ENCODE results near the gene HSPA5. TPM values are rescaled to one million over a fixed set of nuclear protein-coding genes. Genes with fewer than 3 reads are reported as not detected.
A peak's percentile ranks its signal among the peaks of the same experiment; 100 is the strongest.
"Not testable (repeated sequence)": the region's sequence is repeated elsewhere in the genome, so short reads cannot be mapped to it uniquely, and the experiment has no call there.

Gene HSPA5
- polyA plus RNA-seq (ENCODE audit: insufficient read length) = 135 TPM

DNA sequence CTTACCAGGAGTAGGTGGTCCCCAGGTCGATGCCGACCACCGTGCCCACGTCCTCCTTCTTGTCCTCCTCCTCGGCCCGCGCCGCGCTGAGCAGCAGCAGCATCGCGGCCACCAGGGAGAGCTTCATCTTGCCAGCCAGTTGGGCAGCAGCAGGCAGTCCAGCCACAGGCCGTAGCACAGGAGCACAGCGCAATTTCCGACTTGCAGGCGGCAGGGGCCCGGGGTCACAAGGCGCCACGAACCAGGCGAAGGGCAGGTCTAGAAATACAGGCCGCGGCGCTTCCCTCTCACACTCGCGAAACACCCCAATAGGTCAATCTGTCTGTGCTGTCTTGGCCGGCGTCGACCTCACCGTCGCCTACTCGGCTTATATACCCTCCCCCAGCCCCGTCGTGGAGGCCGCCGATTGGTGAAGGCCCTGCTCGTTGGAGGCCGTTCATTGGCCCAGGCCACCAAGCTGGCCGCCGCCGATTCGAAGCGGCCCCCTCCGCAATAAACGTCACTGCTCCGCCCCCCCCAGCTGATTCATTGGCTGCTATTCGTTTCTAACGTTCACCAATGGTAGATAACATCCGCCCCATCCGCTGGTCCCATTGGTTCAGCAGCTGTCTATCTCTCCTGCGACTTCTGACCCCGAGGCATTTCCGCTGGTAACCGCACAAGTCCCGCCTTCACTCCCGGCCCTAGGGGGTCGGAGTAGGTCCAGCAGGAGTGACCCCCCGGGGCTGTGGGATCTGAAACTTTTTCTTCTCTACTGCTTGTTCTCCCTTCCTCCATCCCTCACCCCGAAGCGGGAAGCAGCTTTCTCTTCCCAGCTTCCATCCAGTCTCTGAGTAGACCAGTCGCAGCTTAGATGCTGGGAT lies at the start of gene HSPA5:
Gene HSPA5, minus strand, starts transcription at position 344 of the 863 bp plus-strand sequence. Its CDS starts 217 bp downstream, at position 127.
- DNase-seq = peak; percentile 99

DNA sequence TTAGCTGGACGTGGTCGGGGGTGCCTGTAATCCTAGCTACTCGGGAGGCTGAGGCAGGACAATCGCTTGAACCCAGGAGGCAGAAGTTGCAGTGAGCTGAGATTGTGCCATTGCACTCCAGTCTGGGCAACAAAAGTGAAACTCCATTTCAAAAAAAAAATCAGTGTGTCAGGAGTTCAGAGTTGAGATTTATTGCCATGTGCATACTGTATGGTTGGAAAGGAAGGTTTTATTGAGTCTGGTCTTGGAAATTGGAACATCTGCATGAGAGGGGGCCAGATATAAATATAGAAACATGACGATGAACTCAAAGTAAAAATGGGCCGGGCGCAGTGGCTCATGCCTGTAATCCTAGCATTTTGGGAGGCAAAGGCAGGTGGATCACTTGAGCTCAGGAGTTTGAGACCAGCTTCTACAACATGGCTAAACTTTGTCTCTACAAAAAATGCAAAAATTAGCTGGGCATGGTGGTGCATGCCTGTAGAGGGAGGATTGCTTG lies 45.8 kb upstream of the HSPA5 start:
- DNase-seq = peak; percentile 6

DNA sequence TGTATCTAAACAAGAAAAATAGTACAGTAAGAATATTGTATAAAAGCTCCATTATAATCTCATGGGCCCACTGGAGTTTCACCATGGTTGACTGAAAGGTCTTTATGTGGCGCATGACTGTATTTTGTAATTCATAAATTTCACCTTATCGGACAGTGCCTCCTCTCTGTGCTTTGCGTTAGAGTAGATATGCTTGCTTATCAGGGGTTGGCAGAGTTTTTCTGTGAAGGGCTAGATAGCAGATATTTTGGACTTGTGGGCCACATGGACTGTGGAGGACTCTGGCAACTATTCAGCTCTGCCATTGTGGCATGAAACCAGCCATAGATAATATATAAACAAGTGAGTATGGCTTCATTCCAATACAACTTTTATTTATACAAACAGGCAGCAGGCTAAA lies 43.7 kb upstream of the HSPA5 start:
- DNase-seq = no peak

DNA sequence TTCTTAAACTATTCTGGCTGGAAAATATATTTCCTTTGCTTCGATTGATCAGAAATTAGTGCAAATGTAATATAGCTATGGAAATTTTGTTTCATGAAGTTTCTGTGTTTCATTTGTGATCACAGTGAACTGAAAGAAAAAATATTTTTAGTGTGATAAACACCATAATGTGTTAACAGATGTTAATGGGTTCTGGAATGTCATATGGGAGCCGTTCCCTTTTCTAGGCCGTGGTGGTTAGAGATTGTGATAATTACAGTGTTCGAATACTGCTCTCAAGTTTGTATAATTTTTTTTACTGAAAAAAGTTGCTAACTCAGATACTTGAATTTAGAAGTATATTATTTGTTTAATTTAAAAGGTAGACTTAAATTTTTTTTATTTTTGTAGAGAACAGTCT lies 39.8 kb upstream of the HSPA5 start:
- DNase-seq = no peak

DNA sequence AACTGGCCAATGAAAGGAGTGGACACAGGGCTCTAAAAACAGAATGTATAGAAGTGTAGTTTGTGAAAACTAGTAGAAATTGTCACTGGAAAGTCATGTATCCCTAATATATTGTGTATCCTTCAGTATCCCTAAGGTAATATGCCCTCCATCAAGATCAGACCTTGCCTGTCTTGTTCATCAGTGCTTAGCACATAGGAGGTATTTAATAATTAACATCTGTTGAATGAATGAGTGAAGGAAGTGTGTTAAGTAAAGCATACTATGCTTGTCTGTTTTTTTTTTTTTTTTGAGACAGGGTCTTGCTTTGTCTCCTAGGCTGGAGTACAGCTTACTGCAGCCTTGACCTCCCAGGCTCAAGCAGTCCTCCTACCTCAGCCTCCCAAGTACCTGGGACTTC lies 36.3 kb upstream of the HSPA5 start:
- DNase-seq = no peak

DNA sequence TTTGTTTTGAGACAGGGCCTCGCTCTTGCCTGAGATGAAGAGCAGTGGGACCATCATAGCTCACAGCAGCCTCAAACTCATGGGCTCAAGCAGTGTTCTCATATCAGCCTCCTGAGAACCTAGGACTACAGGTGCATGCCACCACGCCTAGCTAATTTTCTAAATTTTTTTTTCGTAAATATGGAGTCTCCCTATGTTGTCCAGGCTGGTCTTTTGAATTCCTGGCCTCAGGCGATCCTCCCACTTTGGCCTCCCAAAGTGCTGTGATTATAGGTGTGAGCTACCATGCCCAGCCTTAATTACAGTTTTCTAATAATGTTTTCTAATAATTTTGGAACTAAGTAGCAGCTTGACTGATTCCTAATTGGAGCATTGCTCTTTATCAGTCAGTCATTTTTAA lies 35.6 kb upstream of the HSPA5 start:
- no peak for DNase-seq

DNA sequence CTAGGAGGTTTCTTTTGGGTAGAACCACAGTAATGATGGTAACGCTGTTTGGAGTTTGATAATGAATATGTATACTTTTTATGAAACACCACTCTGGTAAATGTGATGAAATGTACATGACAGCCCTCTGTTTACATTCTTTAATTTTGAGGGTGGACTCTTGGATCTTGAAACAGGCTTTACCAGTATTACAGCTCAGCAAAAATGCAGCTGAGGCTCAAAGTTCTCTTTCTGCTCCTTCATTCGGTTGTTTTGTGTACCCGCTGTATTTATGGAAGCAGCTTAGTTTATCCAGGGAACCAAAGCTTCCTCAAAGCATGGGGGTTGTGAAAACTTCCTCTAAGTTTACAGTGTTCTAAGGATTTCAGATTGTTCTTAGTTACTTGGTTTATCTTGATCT lies 31.6 kb upstream of the HSPA5 start:
- DNase-seq = no peak

DNA sequence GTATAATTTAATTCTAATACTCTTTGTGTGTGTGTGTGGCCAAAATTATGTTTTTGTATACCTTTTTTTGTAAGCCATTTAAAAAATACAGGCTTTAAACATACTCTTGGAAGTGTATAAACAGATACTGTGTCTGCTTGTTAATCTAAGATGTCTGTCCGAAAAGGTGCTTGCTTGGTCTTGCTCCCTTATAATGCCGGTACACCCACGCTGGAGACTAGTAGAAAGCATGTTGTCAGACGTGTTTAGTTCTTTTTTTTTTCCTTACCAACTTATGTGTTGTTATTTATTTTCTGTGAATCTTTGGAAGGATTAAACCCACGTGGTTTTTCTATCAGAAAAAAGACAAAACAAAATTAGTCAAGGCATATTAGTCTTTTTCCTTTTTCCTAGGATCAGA lies 29.9 kb upstream of the HSPA5 start:
- no peak for DNase-seq

DNA sequence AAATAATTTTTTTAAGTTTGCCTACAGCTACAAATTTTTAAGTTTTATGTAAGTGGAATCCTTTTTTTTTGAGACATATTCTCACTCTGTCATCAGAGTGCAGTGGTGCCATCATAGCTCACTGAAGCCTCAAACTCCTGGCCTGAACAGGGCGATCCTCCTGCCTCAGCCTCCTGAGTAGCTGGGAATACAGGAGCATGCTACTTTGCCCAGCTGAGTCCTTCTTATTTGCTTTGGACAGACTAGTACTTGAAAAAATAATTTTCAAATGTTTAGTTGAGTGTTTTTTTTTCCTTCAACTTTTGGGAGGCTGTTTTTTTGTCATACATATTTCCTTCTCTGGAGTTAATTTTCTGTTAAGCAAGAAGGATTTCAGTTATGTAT lies 27.9 kb upstream of the HSPA5 start:
- DNase-seq = no peak

DNA sequence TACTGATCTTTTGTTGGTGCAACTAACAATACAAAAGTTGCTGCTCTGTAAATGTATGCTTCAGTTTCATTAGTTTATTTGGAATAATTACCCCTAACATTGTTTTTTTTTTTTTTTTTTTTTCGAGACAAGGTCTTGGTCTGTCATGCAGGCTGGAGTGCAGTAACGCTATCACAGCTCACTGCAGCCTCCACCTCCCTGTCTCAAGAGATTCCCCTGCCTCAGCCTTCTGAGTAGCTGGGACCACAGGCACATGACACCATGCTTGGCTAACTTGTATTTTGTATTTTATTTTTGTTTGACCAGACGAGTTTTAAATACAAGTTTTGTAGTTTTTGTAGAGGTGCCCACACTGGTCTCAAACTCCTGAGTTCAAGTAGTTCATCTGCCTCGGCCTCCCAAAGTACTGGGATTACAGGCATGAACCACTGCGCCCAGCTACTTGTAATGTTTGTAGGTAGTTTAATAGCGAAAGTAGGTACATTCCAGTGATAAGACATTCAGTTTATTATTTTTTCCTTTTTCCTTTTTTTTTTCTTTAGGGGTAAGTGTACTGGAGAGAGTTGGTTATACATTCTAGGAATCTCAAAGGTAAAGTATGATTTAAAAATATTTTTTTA lies 27.4 kb upstream of the HSPA5 start:
- DNase-seq = no peak

DNA sequence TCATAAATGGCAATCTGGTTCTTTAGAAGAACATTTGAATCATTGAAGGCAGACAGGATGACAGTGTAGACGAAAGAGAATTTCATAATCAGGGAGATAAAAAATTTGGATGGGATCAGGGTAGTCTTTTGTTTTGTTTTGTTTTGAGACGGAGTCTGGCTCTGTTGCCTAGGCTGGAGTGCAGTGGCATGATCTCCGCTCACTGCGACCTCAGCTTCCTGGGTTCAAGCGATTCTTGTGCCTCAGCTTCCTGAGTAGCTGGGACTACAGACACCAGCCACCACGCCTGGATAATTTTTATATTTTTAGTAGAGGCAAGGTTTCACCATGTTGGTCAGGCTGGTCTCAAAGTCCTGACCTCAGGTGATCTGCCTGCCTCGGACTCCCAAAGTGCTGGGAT lies 22.9 kb upstream of the HSPA5 start:
- not testable (repeated sequence) for DNase-seq

DNA sequence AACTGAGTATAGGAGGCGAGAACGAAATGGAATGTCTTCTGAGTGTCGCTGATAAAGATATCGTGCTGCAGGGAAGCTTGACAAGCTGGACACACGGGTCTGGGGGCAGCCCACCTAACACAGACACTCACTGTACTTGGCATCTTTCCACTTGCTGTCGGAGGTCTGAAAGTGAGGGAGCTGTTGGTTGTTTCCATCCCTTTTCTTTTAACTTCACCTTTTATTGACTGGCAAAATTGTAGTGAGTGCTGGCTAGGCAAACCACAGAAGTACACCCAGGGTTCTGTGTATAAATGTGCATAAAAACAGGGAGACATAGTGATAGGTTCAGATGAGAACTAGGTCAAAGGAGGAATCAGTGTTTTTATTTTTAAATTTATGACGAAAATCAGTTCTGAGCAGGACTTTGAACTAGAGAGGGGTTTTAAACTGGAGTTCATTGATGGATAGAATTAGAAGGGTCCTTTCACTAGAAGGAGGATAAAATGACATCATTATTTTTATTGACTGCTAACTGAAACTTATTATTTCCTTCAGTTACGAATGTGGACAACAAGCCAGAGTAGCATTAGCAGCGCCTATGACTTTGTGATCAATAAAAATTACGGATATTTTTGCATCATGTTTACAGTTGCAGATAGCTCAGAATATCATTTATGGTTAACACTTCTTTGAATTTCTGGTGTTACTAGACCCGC lies 21.3 kb upstream of the HSPA5 start:
- no peak for DNase-seq

DNA sequence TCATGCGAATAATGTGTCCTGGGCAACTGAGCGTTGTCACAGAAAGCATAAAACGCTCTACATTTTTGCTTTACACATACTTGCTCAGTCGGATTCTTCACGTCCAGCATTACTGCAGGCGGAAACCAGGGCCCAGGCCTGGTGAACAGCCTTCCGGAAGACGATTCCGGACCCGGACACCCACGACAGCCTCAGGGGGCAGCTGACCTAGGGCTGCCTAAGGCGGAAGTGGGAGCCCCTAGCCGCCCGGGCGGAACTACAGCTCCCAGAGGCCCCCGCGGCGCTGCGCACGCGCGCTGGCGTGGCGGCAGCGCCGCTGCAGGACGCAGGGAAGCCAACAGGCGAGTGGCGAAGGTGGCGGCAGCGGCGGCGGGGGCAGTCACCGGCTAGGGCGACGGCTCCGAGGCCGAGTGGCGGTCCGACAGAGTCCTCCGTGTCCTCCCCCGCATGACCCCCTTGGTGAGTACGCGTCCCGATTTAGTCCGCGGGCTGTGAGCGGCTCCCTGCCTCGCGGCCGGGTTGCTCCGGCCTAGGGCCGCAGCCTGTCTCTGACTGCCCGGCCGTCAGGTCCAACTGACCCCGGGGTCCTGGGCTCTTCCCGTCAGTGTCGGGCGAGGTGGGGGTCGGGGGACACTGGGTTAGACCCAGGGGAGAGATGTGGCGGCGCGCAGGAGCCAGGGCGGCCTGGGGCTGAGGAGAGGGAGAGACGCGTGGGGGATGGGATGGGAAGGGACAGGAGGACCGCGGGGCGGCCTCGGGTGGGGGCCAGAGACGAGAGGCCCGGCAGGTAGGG lies 20.6 kb upstream of the HSPA5 start, which contains the start of gene GAPVD1:
Gene GAPVD1, plus strand, starts transcription at position 326 of the 793 bp plus-strand sequence. CDS start 37,096 bp downstream, outside the sequence.
- DNase-seq = peak; percentile 95

DNA sequence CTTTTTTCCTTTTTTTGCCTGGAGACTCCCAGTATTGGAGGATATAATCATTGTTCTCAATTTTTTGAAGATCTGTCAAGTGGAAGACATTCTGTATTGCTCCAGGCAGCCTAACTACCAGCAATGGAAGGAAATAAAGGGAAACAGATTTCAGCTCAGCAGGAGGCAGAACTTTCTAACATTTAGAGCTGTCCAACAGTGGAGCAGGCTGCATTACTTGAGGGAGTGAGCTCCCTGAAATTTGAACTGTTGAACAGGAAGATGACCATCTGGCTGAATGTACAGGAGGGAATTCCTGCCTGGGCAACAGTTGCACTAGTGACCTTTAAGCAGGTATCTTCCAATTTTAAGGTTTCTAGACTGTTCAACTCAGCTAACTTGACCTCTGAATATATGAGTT lies 19.4 kb upstream of the HSPA5 start:
- DNase-seq = no peak

DNA sequence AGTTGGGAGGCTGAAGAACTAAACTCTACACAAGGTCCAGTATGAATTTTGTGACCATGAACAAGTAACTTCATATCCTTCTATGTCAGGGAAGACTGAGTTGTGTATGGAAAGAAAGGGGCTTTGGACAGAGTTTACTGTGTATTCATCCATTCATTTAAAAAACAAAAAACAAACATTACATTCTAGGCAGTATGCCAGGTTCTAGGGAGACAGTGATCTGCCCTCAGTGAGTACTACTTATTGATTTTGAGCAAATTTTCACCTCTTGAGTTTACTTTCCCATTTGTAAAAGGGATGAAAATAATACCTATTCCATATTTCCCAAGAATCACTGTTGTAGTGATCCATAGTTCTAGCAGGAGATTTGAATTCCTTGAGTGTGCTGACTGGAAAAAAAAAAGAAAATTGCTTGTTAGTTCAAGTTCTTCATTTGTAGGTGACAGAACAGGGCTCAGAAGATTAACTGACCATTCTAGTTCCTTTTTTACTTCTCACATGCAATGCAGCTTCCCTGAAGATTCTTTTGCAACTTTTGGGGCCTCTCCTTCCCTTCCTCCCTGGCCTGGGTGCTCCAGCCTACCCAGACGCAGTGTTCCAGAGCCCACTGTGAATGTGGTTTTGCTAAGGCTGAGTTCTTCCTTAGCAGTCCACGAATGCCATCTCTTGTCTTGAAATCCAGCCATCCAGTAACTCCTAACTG lies 17.8 kb upstream of the HSPA5 start:
- DNase-seq = no peak

DNA sequence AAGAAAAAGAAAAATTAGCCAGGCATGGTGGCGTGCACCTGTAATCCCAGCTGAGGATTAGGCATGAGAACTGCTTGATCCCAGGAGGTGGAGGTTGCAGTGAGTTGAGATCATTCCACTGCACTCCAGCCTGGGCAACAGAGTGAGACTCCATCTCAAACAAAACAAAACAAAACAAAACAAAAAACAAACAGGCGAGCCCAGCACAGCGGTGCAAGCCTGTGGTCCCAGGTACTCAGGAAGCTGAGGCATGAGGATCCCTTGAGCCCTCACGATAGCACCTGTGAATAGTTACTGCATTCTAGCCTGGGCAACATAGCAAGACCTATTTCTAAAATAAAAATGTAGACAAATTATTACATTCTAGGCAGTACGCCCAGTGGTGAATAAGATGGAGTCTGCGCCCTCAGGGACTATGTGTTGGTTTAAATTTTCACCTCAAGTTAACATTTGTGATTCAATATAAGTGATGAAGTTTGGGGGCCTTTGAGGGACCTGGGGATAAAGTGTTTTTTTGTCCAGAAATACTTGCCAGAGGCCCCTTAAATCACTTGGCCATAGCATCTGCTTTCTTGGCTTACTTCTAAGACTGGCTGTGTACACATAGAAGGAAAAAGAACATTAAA lies 17.1 kb upstream of the HSPA5 start:
- no peak for DNase-seq

DNA sequence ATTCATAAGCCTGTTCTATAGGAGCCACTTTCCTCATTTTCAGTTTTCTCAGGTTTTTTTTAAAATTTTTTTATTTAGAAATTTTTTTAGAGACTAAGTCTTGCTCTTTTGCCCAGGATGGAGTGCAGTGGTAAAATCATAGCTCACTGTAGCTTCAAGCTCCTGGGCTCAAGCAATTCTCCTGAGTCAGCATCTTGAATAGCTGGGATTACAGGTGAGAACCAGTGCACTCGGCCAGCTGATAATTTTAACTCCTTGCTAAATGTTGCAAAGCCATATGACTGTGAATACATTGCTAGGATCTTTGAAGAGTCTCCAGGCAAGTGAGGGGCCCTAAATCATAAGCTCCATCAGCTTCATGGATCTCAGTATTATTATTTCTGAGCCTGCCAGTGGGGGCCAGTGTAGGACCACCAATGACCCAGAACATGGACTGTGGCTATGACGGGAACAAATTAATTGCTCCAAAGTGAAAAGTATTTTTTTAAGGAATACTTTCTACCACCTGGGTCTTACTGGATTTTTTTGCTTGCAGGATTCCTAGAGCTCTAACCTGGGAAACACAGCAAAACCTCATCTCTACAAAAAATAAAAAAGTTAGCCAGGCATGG lies 14.7 kb upstream of the HSPA5 start:
- no peak for DNase-seq

DNA sequence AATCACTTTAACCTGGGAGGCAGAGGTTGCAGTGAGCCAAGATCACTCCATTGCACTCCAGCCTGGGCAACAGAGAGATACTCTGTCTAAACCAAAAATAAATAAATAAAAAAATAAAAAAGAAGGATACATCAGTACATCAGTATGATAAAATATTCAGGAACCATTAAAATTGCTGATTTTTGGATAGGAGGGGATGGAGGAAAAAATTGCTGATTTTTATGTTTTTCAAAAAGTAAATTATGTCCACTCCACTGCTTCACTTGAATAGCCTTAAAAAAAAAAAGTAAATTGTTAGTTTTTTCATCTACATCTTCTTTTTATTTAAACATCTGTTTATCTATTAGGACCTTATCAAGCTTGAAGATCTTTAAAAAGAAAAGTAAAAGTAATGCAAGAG lies 13.1 kb upstream of the HSPA5 start:
- DNase-seq = no peak

DNA sequence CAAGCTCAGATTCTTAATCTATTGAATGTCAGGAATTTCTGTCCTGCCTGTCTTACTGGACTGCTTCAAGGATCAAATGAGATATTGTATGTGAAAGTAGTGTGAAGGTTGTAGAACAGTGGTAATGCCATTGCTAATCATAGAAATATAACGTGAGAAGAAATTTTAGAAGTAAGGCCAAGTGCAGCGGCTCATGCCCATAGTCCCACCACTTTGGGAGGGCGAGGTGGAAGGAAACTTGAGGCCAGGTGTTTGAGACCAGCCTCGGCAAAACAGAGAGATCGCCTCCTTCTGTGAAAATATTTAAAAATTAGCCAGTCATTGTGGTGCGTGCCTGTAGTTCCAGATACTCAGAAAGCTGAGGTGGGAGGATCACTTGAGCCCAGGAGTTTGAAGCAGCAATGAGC lies 5.1 kb upstream of the HSPA5 start:
- DNase-seq = no peak

DNA sequence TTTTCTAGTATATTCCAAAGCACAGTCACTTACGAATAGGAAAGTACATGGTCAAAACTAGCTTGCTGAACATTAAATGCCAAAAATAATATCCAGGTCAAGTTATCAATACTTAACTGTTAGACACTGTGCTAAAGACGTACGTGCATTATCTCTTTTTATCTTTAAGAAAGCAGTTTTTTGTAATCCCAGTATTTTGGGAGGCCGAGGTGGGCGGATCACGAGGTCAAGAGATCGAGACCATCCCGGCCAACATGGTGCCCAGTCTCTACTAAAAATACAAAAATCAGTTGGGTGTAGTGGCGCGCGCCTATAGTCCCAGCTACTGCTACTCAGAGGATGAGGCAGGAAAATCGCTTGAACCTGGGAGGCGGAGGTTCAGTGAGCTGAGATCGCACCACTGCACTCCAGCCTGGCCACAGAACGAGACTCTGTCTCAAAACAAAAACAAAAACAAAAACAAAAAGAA lies 2.7 kb upstream of the HSPA5 start:
- no peak for DNase-seq

Data from hindlimb muscle (tissue), 1 donor.